IPS-15b (cell line): ENCODE results near the gene FBN3.

Experiments
- H3K27me3 ChIP-seq: one replicate; pipeline ENCODE4 v1.6.1; 2013; ENCODE audit warnings: low read length; ENCODE audit not compliant: control insufficient read depth, insufficient read depth
- H3K36me3 ChIP-seq: one replicate; pipeline ENCODE4 v1.6.1; 2013; ENCODE audit warnings: low read length; ENCODE audit not compliant: control insufficient read depth, insufficient read depth
- H3K4me1 ChIP-seq: one replicate; pipeline ENCODE4 v1.6.1; 2013; ENCODE audit warnings: mild to moderate bottlenecking, low read length; ENCODE audit not compliant: control insufficient read depth, insufficient read depth
- H3K4me3 ChIP-seq: one replicate; pipeline ENCODE4 v1.5.1; 2013; ENCODE audit warnings: low read depth, low read length
- H3K9ac ChIP-seq: one replicate; pipeline ENCODE4 v1.6.1; 2013; ENCODE audit warnings: low read depth, mild to moderate bottlenecking, low read length
- H3K9me3 ChIP-seq: one replicate; pipeline ENCODE4 v1.6.1; 2013; ENCODE audit warnings: mild to moderate bottlenecking, low read length; ENCODE audit not compliant: control insufficient read depth, insufficient read depth

Gene FBN3

GRCh38 chr19:8081569-8082550 is 67.5 kb downstream of the FBN3 start:
- Histone ChIP-seq H3K9me3 (no peaks in the 10 kb centered on the region), H3K36me3 (peaks cover 4% of the 10 kb centered on the region), H3K4me1 (no peaks in the 10 kb centered on the region), H3K9ac (no peak overlapping the region), H3K4me3 (no peak overlapping the region), H3K27me3 (no peaks in the 10 kb centered on the region)

DNA sequence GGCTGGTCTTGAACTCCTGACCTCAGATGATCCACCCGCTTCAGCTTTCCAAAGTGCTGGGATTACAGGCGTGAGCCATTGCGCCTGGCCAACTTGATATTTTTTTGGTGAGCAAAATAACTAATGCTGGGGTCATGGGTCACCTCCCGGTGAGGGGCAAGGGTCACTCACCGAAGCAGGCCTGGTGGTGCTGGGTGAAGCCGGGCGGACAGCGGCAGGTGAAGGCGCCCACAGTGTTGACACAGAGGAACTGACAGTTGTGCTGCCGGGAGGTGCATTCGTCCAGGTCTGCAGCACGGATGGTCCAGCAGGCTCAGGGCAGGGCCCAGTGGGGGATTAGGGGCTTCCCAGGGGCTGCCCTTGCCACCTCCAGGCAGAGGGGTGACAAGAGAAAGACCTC is 68.6 kb downstream of the FBN3 start:
- Histone ChIP-seq H3K36me3 (peaks cover 4% of the 10 kb centered on the region), H3K4me1 (no peaks in the 10 kb centered on the region), H3K27me3 (no peaks in the 10 kb centered on the region), H3K4me3 (no peak overlapping the region), H3K9ac (no peak overlapping the region), H3K9me3 (no peaks in the 10 kb centered on the region)

DNA sequence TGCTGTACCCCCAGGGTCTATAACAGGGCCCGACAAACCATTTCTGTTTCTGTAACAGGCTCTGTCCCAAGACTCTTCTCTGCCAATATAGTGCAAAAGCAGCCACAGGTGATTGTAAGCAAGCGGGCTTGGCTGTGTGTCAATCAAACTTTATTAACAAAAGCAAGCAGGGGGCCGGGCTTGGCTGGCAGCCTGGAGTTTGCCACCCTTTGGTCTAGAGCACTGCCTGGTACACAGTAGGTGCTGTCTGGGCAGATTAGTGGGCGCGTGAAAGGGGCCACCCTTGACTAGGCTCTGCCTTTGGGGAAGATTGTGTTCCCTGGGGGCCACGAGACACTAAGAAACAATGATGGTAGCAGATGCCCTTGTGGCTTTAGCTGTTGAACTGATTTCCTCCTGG is 69.4 kb downstream of the FBN3 start:
- no peak overlapping the region for H3K4me3 ChIP-seq
- no peaks in the 10 kb centered on the region for H3K4me1 ChIP-seq
- H3K36me3 ChIP-seq = peaks cover 4% of the 10 kb centered on the region
- H3K27me3 ChIP-seq = no peaks in the 10 kb centered on the region
- no peaks in the 10 kb centered on the region for H3K9me3 ChIP-seq
- H3K9ac ChIP-seq = no peak overlapping the region

DNA sequence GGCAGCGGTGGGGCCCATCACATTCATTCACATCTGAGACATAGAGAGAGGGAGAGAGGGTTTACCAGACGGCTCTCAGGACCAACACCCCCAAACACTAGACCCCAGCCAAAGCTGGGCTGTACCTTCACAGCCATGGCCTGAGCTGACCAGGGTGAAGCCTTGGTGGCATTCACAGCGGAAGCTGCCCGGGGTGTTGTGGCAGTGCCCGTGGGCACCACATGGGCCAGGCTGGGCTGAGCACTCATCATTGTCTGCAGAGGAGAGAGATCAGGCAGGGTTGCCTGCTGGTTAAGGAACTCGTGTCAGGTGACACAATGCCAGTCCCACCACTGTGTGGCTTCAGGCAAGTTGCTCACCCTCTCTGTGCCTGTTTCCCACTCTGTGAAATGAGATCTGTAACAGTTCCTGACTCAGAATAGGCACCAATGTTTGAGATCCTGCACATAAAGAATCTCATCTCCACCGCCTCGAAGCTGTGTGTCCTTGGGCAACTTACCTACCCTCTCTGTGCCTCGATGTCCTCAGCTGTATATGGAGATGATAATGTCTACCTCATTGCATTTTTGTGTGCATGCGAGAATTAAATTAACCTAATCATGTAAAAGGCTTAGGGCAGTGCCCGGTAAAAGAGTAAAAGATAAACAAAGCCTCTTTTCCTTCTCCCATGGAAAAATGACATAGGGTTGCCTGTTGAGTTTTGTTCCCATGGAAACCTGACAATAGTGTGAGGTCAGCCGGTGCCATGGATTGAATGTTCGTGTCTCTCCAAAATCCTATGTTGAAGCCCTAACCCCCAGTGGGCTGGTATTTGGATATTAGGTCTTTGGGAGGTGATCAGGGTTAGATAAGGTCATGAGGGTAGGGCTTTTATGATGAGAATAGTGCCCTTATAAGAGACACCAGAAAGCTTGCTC is 74.0 kb downstream of the FBN3 start:
- Histone ChIP-seq H3K9me3 (no peaks in the 10 kb centered on the region), H3K36me3 (peaks cover 2% of the 10 kb centered on the region), H3K4me3 (no peak overlapping the region), H3K4me1 (no peaks in the 10 kb centered on the region), H3K27me3 (no peaks in the 10 kb centered on the region), H3K9ac (no peak overlapping the region)

GRCh38 chr19:8074501-8074900 is 74.9 kb downstream of the FBN3 start:
- Histone ChIP-seq H3K27me3 (no peaks in the 10 kb centered on the region), H3K4me3 (no peak overlapping the region), H3K9me3 (no peaks in the 10 kb centered on the region), H3K9ac (no peak overlapping the region), H3K4me1 (no peaks in the 10 kb centered on the region), H3K36me3 (peaks cover 2% of the 10 kb centered on the region)

DNA sequence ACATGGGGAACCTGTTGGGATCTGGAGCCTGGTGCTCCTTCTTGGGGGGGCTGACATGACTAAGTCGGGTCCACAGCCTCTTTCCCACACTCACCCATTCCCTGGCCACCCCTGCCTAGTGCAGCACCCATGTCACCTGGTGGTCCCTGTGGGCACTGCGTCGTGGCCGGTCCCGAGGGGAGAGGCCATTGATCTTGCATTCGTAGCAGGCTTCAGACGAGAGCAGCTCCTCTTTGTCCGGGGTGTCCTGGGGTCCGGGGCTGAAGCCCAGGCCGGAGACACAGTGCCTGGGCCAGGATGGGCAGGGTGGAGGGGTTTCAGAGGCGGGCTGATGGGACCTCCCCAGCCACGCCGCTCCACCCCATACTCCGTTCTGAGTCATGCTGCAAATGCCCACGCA is 77.5 kb downstream of the FBN3 start:
- Histone ChIP-seq H3K9ac (no peak overlapping the region), H3K36me3 (peaks cover 2% of the 10 kb centered on the region), H3K4me3 (no peak overlapping the region), H3K27me3 (no peaks in the 10 kb centered on the region), H3K9me3 (no peaks in the 10 kb centered on the region), H3K4me1 (no peaks in the 10 kb centered on the region)

DNA sequence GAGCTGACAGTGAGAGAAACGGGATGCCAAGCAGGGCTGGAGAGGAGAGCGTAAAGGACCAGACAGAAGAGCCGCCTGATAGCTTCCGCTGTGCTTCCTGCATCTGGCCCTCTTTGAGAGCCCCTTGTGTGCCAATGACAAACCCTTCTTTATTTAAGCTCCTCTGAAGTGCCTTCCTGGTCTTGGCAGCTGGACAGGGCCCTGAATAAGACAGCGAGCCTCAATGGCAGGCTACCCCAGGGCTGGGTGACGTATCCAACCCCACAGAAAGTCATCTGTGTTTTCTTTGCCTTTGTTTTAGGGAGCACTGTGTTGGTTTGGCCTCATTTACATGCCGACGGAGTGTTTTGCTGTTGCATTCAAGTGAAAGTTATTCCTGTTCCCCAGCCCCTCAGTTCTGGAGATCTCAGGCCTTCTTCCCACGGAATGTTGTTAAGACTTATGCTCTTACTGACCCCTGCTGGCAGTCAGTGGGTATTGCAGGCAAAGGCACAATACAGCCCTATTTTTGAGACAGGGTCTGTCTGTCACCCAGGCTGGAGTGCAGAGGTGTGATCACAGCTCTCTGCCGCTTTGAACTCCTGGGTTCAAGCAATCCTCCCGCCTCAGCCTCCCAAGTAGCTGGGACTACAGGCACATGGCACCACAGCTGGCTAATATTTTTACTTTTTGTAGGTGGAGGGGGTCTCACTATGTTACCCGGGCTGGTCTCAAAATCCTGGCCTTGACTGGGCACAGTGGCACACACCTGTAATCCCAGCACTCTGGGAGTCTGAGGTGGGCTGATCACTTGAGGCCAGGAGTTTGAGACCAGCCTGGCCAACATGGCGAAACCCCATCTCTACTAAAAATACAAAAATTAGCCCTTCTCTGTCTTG is 80.1 kb downstream of the FBN3 start:
- no peaks in the 10 kb centered on the region for H3K4me1 ChIP-seq
- H3K9ac ChIP-seq = no peak overlapping the region

GRCh38 chr19:8065875-8066261 is 83.5 kb downstream of the FBN3 start:
- H3K4me3 ChIP-seq = no peak overlapping the region
- H3K27me3 ChIP-seq = no peaks in the 10 kb centered on the region
- H3K36me3 ChIP-seq = no peaks in the 10 kb centered on the region
- no peak overlapping the region for H3K9ac ChIP-seq
- H3K9me3 ChIP-seq = no peaks in the 10 kb centered on the region
- no peaks in the 10 kb centered on the region for H3K4me1 ChIP-seq

More for the DNA sequence above, 80.1 kb downstream of the FBN3 start:
- no peak overlapping the region for H3K4me3 ChIP-seq
- H3K27me3 ChIP-seq = no peaks in the 10 kb centered on the region
- H3K36me3 ChIP-seq = no peaks in the 10 kb centered on the region
- no peaks in the 10 kb centered on the region for H3K9me3 ChIP-seq

DNA sequence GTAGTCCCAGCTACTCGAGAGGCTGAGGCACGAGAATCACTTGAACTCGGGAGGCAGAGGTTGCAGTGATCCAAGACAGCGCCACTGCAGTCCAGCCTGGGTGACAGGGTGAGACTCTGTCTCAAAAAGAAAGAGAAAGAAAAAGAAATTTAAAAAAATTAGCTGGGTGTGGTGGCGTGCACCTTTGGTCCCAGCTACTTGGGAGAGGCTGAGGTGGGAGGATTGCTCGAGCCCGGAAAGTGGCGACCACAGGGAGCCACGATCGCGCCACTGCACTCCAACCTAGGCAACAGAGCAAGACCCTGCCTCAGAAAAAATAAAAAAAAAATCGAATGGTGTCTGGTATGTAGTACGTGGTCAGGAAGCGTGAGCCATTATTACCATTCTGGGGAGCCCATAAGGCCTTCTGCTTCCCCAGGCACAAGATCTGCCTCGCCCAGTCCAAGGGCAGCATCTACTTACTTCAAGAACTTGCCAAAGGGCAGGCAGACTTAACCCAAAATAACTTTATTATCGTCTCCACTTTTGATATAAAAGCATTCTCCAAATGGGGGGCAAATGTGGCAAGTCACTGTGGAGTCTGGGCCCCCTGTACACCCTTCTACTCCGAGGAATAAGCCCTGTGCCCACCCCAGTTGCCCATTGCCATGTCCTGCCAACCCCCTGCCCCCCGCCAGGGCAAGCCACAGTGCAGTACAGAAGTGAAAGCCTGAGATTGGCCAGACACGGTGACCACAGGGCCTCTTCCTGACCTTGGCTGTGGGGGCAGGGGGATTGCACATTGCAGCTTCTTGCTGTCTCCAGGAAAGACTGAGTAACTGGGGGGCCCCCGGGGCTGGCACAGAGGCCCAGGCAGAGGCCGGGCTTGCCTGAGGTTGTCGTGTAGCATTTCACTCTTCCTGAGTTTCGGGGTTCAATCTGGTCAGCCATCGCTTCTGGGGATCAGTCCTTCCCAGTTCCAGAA is 84.2 kb downstream of the FBN3 start:
- Histone ChIP-seq H3K4me1 (no peaks in the 10 kb centered on the region), H3K36me3 (no peaks in the 10 kb centered on the region), H3K4me3 (no peak overlapping the region), H3K27me3 (no peaks in the 10 kb centered on the region), H3K9me3 (no peaks in the 10 kb centered on the region), H3K9ac (no peak overlapping the region)

DNA sequence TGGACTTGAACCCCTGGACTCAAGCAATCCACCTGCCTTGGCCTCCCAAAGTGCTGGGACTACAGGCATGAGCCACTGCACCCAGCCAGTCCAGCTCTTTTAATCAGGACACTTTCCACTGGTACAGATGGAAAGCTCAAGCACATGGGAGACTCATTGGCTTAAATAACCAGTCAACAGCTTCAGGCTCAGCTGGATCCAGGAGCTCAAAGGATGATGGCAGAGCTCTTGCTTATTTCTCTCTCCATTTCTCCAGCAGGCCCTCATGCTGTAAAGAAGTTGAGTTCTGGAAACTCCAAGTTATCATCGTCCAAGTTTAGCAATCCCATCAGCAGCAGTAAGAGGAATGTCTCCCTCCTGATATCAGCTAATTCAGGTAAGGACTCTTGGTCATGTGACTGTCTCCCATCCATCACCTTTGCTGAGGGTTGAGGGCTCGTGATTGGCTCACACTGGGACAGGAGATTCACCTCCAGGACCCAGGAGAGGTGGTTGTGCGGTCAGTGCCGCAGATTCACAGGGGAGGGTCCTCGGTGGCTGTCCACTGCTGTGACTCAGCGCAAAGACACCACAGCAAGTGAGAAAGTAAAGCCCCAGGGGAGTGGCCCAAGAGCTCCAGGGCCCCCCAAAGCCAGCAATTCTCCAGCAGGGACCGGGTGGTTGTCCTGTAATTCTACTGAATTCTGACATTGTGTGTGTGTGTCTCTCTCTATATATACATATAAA is 91.7 kb downstream of the FBN3 start:
- H3K9ac ChIP-seq = no peak overlapping the region
- H3K27me3 ChIP-seq = no peaks in the 10 kb centered on the region
- H3K4me1 ChIP-seq = peaks cover under 1% of the 10 kb centered on the region

More for the DNA sequence above, 91.7 kb downstream of the FBN3 start:
- Histone ChIP-seq H3K36me3 (no peaks in the 10 kb centered on the region), H3K9me3 (no peaks in the 10 kb centered on the region), H3K4me3 (no peak overlapping the region)
